Adipocyte (in vitro differentiated cells): Measurements from ENCODE around the gene MT1X.

Experiments
- DNase-seq: peaks from one replicate; pipeline ENCODE4 v3.0.0-alpha.2; 2015; ENCODE audit warnings: low read depth
- H3K27me3 ChIP-seq: replicated peaks from 2 replicates; pipeline ENCODE4 v1.7.0; 2013; ENCODE audit warnings: mild to moderate bottlenecking, low read length, moderate library complexity; ENCODE audit not compliant: control insufficient read depth, insufficient read depth
- H3K36me3 ChIP-seq: 2 replicates; pipeline ENCODE4 v1.7.0; 2013; ENCODE audit warnings: low read length, mild to moderate bottlenecking, moderate library complexity; ENCODE audit not compliant: control insufficient read depth, insufficient read depth, severe bottlenecking
- H3K4me1 ChIP-seq: 2 replicates; pipeline ENCODE4 v1.7.0; 2013; ENCODE audit warnings: mild to moderate bottlenecking, low read length, moderate library complexity; ENCODE audit not compliant: control insufficient read depth, insufficient read depth
- H3K4me3 ChIP-seq: 2 replicates; pipeline ENCODE4 v1.7.0; 2013; ENCODE audit warnings: mild to moderate bottlenecking, low read length, moderate library complexity
- H3K9ac ChIP-seq: 2 replicates; pipeline ENCODE4 v1.7.0; 2013; ENCODE audit warnings: mild to moderate bottlenecking, low read length, moderate library complexity
- H3K9me3 ChIP-seq: 2 replicates; pipeline ENCODE4 v1.7.0; 2013; ENCODE audit warnings: mild to moderate bottlenecking, low read length, moderate library complexity; ENCODE audit not compliant: control insufficient read depth

Gene MT1X

DNA sequence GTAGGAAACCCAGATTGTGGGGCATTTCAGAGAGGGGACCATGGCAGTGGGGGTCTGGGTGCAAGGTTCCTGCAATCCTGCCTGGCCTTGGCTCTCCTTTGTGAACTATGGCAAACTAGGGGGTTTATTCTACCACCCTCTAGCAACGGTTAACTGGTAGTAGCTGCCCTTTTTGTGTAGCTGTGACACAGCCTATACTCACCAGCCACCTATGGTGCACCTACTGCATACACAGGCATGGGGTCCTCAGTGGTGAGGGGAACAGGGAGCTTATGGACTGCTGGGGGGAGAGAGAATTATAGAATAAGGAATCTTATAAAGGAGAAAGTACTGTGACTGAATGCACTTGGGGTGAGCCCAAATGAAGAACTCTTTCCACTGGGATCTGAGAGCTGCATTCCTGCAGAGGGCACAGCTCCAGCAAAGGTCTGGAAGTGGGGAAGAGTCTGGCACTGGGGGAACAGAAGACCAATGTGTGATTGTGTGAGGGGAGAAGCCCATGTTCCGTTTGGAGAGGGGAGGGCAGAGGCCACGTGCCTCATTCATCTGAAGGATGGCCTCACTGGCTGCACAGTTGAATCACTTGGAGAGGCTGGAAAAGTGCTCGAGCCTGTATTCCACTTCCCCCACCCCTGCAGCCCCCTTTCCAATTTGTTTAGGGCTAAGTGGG lies 2.1 kb downstream of the MT1X start:
- Histone ChIP-seq H3K9me3 (peaks cover 21% of the 10 kb centered on the region), H3K27me3 (no peaks in the 10 kb centered on the region), H3K9ac (peak overlapping the region; percentile 87), H3K36me3 (no peaks in the 10 kb centered on the region), H3K4me3 (peak overlapping the region; percentile 83), H3K4me1 (peaks cover 41% of the 10 kb centered on the region)
- DNase-seq: no peak

DNA sequence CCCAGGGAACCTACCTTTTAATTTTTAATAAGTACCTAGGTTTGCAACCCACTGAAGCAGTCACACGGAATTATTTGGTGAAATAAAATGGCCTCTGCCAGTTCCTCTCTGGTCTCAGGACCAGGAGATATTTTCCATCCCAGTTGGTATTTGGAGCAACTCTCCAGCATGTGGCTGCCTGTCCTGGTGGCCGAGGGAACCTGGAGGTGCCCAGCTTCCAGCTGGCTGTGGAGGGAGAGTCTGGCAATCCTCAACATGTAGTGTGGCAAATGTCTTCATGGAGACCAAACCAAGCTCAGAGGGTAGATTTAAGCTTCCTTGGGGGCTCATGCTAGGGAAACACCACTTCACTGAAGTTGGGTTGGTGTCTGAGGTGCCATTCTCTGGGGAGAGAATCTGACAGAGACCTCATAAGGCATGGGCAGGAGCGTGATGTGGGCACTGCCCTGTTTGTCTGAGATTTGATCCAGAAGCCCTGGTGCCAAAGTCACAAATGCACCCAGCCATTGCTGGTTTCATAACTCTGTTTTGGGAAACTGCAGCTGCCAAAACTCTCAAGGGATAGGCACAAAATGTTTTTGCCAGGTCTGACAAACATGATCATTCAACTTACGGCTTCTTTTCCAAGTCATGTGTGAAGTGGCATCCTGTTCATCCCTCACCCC lies 2.8 kb downstream of the MT1X start:
- DNase-seq: no peak

DNA sequence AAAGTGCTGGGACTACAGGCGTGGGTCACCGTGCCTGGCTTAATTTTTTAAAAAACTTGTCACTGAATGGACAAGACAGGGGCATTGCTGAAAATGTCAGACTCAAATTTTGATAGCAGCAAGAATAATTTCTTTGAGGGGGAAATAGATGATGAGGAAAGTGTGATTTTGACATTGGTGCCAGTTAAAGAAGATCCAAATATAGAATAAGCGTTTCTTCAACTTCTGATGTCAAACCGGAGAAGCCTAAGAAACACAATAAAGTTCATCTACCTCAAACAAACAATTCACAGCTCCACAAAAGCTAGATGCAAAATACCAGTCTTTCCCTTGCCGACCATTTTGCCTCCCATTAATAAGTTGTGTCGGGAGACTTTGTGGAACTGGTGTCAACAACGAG lies 4.5 kb downstream of the MT1X start:
- DNase-seq: no peak
- H3K4me1 ChIP-seq: peaks cover 35% of the 10 kb centered on the region
- peaks cover 21% of the 10 kb centered on the region for H3K9me3 ChIP-seq
- H3K27me3 ChIP-seq: no peaks in the 10 kb centered on the region
- H3K4me3 ChIP-seq: no peak overlapping the region
- H3K9ac ChIP-seq: no peak overlapping the region
- no peaks in the 10 kb centered on the region for H3K36me3 ChIP-seq

More for the DNA sequence above, 2.8 kb downstream of the MT1X start:
- no peaks in the 10 kb centered on the region for H3K27me3 ChIP-seq
- H3K4me3 ChIP-seq: peak overlapping the region; percentile 83
- H3K9ac ChIP-seq: no peak overlapping the region
- no peaks in the 10 kb centered on the region for H3K36me3 ChIP-seq
- H3K9me3 ChIP-seq: peaks cover 21% of the 10 kb centered on the region
- peaks cover 41% of the 10 kb centered on the region for H3K4me1 ChIP-seq

DNA sequence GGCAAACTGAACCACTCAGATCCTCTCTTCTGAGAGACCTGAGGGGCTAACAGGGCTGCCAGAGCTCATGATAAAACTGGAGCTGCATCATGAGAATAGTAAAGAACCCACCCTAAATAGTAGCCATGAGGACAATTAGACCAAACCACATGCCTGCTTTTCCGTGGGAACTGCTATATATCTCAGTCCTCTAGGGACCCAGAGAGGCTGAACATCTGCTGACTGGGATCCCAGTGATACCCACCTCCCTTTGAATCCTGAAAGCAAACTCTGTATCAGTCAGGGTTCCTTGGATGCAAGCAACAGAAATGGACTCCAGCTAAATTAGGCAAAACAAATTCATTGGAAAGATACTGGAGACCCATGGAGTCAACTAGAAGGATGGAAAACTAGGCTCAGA lies 6.5 kb downstream of the MT1X start:
- no peak overlapping the region for H3K9ac ChIP-seq
- peaks cover 21% of the 10 kb centered on the region for H3K9me3 ChIP-seq
- H3K36me3 ChIP-seq: no peaks in the 10 kb centered on the region
- H3K4me3 ChIP-seq: no peak overlapping the region
- H3K27me3 ChIP-seq: no peaks in the 10 kb centered on the region
- peaks cover 20% of the 10 kb centered on the region for H3K4me1 ChIP-seq
- no peak for DNase-seq

DNA sequence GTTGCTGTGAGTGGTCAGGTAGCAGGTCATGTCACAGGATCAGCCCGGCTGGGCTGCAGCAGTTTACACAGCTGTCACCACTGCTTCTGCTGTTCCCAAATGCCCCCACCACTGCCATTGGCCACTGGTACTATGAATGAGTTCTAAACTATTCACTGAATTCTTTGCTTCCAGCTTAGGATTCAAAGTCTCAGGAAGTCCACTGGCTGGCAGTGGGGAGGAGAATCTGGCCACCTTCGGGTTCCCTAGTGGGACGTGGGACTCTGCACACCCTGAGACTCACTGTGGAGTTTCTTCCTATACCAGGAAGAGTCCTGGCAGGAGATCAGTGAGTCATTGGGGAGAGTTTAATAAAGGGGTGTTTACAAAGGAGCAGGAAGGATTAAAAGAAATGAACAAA lies 6.9 kb downstream of the MT1X start:
- H3K4me1 ChIP-seq: peaks cover 16% of the 10 kb centered on the region
- no peaks in the 10 kb centered on the region for H3K36me3 ChIP-seq
- H3K9me3 ChIP-seq: peaks cover 21% of the 10 kb centered on the region
- H3K27me3 ChIP-seq: no peaks in the 10 kb centered on the region
- H3K4me3 ChIP-seq: no peak overlapping the region
- H3K9ac ChIP-seq: no peak overlapping the region
- no peak for DNase-seq

DNA sequence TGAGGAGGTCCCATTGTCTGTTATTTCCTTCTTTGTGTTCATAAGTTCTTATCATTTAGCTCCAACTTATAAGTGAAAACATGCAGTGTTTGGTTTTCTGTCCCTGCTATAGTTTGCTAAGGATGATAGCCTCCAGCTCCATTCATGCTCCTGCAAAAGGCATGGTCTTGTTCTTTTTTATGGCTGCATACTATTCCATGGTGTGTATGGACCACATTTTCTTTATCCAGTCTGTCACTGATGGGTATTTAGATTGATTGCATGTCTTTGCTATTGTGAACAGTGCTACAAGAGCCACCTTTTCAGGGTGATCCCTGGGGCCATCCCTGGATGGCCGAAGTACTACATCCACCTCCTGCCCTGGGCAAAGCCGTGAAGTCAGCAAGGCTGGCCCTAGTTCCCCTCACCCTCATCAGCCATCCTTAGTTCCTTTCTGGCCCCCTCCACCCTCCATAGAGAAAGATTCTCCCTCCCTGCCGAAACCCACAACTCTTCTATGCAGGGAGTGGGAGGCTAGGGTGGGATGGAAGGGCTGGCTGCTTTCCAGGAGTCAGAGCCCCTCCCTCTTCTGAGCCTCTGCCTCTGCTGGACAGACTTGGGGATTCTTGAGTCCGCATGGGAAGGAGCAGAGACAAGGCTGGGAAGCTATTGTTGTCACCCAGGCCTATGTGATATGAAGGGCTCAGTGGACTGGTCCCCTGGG lies 8.3 kb downstream of the MT1X start:
- no peak for DNase-seq
- H3K9me3 ChIP-seq: peaks cover 21% of the 10 kb centered on the region

DNA sequence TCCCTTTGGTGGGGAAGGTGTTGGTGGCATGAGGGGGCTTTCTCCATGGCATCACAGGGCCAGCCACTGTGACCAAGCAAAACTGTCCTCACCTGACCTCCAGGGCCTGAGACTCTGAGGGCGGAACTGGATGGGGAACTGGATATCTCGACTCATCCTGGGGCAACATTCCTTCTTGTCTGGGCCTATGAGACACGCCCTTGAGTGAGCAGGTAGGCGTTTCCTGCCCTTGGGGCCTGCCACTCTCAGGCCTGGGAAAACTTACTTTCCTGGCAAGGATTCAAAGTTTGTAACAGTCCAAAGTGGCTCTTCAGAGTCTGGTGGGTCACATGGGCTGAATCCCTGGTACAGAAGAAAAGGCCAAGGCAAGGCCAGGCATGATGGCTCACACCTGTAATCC lies 9.6 kb downstream of the MT1X start:
- H3K4me3 ChIP-seq: no peak overlapping the region
- H3K9ac ChIP-seq: no peak overlapping the region
- no peaks in the 10 kb centered on the region for H3K4me1 ChIP-seq
- no peaks in the 10 kb centered on the region for H3K27me3 ChIP-seq
- peaks cover 10% of the 10 kb centered on the region for H3K9me3 ChIP-seq
- DNase-seq: no peak
- H3K36me3 ChIP-seq: no peaks in the 10 kb centered on the region

More for the DNA sequence above, 8.3 kb downstream of the MT1X start:
- H3K36me3 ChIP-seq: no peaks in the 10 kb centered on the region
- H3K4me1 ChIP-seq: peaks cover 2% of the 10 kb centered on the region
- H3K4me3 ChIP-seq: no peak overlapping the region
- H3K9ac ChIP-seq: no peak overlapping the region
- no peaks in the 10 kb centered on the region for H3K27me3 ChIP-seq

DNA sequence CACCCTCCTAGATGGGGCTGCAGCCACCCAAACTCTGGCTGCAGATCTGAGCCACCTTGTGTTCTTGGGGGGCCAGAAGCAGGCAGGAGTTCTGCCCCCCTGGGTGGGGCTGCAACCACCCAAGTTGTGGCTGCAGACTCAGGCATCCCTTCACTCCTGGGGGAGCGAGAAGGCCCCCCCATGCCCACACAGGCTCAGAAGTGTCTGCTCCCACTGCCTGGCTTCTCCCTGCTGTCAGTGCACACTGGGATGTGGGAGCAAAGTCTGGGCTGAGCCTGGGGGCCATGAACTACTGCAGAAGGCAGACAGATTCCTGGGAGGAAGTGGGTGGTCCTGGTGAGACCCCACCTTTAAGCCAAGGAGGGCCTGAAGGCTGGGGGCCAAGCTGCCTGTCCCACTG lies 13.0 kb downstream of the MT1X start:
- Histone ChIP-seq H3K27me3 (no peaks in the 10 kb centered on the region), H3K9ac (no peak overlapping the region), H3K4me1 (no peaks in the 10 kb centered on the region), H3K36me3 (no peaks in the 10 kb centered on the region), H3K9me3 (peaks cover 2% of the 10 kb centered on the region), H3K4me3 (no peak overlapping the region)
- DNase-seq: no peak

DNA sequence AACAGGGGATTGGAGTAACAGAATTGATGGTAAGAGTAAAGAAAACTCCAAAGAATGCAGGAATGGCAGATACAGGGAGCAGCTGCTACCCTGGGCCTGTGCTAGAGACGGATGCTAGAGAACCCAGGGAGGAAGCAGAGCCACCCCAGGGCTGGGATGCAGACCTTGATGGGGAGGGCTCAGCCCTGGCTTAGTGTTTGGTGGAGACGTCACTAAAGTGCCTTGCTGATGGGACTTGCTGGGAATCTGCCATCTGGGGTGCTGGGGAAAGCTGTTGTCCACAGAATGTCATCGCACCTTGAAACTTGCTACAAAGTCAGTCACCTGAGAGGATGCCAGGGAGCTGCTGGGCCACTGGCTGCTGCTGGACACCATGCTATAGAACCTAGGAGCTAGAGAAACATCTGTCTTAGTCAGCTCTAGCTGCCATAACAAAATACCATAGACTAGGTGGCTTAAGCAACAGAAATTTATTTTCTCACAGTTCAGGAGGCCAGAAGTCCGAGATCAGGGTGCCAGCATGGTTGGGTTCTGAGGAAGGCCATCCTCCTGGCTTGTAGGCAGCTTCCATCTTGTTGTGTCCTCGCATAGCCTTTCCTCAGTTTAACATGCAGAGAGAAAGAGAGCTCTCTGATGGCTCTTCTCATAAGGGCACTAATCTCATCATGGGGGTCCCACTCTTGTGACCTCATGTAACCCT lies 15.3 kb downstream of the MT1X start:
- H3K4me3 ChIP-seq: no peak overlapping the region
- peaks cover 2% of the 10 kb centered on the region for H3K9me3 ChIP-seq
- no peaks in the 10 kb centered on the region for H3K27me3 ChIP-seq
- no peak for DNase-seq
- no peak overlapping the region for H3K9ac ChIP-seq
- H3K4me1 ChIP-seq: peaks cover 7% of the 10 kb centered on the region
- no peaks in the 10 kb centered on the region for H3K36me3 ChIP-seq

DNA sequence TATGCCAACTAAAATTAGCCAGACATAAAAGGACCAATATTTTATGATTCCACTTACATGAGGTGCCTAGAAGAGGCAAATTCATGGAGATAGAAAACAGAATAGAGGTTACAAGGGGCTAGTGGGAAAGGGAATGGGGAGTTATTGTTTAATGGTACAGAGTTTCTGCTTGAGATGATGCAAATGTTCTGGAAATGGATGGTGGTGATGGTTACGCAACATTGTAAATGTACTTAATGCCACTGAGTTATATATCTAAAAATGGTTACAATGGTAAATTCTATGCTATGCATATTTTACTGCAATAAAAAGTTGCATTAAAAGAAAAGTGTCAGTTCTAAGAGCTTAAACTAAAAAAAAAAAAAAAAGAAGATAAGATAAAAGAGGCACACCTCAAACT lies 17.9 kb downstream of the MT1X start:
- DNase-seq: peak; percentile 51
- Histone ChIP-seq H3K36me3 (no peaks in the 10 kb centered on the region), H3K9me3 (peaks cover 2% of the 10 kb centered on the region), H3K9ac (peak overlapping the region; percentile 9), H3K4me3 (no peak overlapping the region), H3K27me3 (no peaks in the 10 kb centered on the region), H3K4me1 (peaks cover 7% of the 10 kb centered on the region)

DNA sequence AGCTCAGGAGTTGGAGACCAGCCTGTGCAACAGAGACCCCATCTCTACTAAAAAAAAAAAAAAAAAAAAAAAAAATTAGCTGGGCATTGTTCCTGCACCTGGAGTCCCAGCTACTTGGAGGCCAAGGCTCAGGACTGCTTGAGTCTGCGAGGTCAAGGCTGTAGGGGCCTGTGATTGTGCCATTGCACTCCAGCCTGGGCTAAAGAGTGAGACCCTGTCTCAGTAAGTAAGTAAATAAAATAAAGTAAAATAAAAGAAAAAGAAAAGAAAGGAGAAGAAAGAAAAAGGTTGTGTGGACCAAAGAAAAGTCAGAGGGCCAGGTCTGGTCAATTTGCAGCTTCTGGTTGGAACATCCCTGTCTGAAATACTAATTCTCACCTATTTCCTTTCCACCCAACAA lies 18.4 kb downstream of the MT1X start:
- H3K27me3 ChIP-seq: no peaks in the 10 kb centered on the region
- no peaks in the 10 kb centered on the region for H3K36me3 ChIP-seq
- H3K9me3 ChIP-seq: peaks cover 2% of the 10 kb centered on the region
- H3K4me1 ChIP-seq: peaks cover 7% of the 10 kb centered on the region
- H3K4me3 ChIP-seq: no peak overlapping the region
- H3K9ac ChIP-seq: no peak overlapping the region
- DNase-seq: no peak
